Natural killer cell (primary cell): Measurements from ENCODE around the gene SEC14L2. TPM values are rescaled to one million over a fixed set of nuclear protein-coding genes. Genes with fewer than 3 reads are reported as not detected.

Experiments used
- ATAC-seq, 3 donors: fragments of 150-1000 bp in 2 of 3; fragments of 200-7000 bp in 1 of 3; cut with Tn5 transposase; 1 replicate in 1 of 3; 2 replicates in 2 of 3; pipeline ENCODE4 v1.10.0; 2021; ENCODE audit warnings: mild to moderate bottlenecking in 2 of 3, moderate library complexity in 2 of 3
- DNase-seq, 2 donors: peaks; one replicate each; pipeline versions ENCODE4 v3.0.0 to v3.0.0-alpha.2; 2013 to 2021; ENCODE audit warnings: mixed read lengths in 1 of 2
- H3K27ac ChIP-seq: one replicate; pipeline ENCODE4 v1.5.1; 2013; ENCODE audit warnings: mild to moderate bottlenecking, low read length
- H3K27me3 ChIP-seq: one replicate; pipeline ENCODE4 v1.6.1; 2013; ENCODE audit warnings: low read length; ENCODE audit not compliant: control insufficient read depth, insufficient read depth
- H3K36me3 ChIP-seq: one replicate; pipeline ENCODE4 v1.6.1; 2013; ENCODE audit warnings: low read length; ENCODE audit not compliant: control insufficient read depth, insufficient read depth
- H3K4me1 ChIP-seq: one replicate; pipeline ENCODE4 v1.6.1; 2013; ENCODE audit warnings: low read length; ENCODE audit not compliant: control insufficient read depth, insufficient read depth
- H3K4me3 ChIP-seq: one replicate; pipeline ENCODE4 v1.5.1; 2013; ENCODE audit warnings: low read length
- H3K9me3 ChIP-seq: one replicate; pipeline ENCODE4 v1.6.1; 2013; ENCODE audit warnings: low read length; ENCODE audit not compliant: control insufficient read depth, insufficient read depth
- H3K27ac Mint-ChIP-seq, 2 donors: one replicate each; pipeline ENCODE4 v1.8.0; 2022; ENCODE audit warnings: mild to moderate bottlenecking in 2 of 2, mixed read lengths in 2 of 2, moderate library complexity in 1 of 2
- H3K27me3 Mint-ChIP-seq, 2 donors: one replicate each; pipeline ENCODE4 v1.8.0; 2022; ENCODE audit warnings: low read depth in 2 of 2, mixed read lengths in 2 of 2
- H3K36me3 Mint-ChIP-seq: one replicate; pipeline ENCODE4 v1.8.0; 2022; ENCODE audit warnings: mixed read lengths
- H3K4me1 Mint-ChIP-seq, 2 donors: one replicate each; pipeline ENCODE4 v1.8.0; 2022; ENCODE audit warnings: mixed read lengths in 2 of 2
- H3K4me3 Mint-ChIP-seq: one replicate; pipeline ENCODE4 v1.8.0; 2022; ENCODE audit warnings: mild to moderate bottlenecking, moderate library complexity, mixed read lengths
- H3K9me3 Mint-ChIP-seq, 2 donors: one replicate each; pipeline ENCODE4 v1.8.0; 2022; ENCODE audit warnings: mixed read lengths in 2 of 2
- WGBS: methylation state at CpG from one replicate; pipeline ENCODE4 v1.1.7; 2013; ENCODE audit warnings: missing lambda C conversion rate; ENCODE audit not compliant: insufficient coverage; 5-methylcytosine and 5-hydroxymethylcytosine counted together
- intact Hi-C: fragments of 100-400 bp; cut with micrococcal nuclease; formaldehyde crosslinking; loops from one replicate; pipeline ENCODE4 v1.14.2; 2022
- total RNA-seq, 4 donors: library from RNA; stranded (reverse); fragments of 120-200 nt in 1 of 4; gene quantifications; one replicate each; pipeline versions ENCODE4 v1.2.3 to v1.2.4, GENCODE V29; 2013 to 2022
- TF ChIP-seq, protein P1 (sequence below): fragments of 200-600 bp; IDR thresholded peaks from one replicate; pipeline ENCODE4 v1.8.0; 2022; ENCODE audit warnings: antibody characterized with exemption

The SEC14L2 gene
- total RNA-seq, 3 donors from 2014 or later (not counting 1 experiment from before 2014, with no cell fraction given), result 0.71 to 6.6 (median 2.7) TPM

DNA sequence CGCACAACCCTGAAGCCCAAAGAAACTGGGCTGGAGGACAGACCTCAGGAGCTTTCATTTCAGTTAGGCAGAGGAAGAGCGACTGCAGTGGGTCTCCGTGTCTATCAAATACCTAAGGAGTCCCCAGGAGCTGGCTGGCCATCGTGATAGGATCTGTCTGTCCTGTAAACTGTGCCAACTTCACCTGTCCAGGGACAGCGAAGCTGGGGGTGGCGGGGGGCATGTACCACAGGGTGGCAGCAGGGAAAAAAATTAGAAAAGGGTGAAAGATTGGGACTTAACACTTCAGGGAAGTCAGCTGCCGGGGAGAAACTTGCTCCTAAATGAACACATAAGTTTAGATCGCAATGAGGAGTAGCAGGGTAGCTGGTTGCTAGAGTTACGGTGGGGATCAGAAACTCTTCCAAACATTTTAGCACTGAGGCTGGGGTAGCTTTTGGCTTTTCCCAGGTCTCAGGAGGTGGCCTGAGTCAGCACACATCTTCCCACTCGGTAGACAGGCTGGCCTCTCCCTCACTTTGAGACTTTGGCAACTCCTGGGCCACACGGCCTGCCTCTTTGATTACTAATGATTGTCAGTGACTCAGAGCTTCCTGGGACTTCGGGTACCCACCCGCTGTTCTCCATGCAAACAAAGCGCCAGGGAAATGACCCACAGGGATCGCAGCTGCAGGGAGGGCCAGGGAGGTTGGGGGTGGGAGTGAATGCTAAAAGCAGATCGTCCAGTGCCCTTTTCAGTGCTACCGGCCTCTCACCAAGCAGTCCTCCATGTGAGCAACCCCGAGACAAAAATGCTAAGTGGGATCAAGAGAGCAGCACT is 25.9 kb downstream of the SEC14L2 start:
- peaks cover 41 to 55% of the 10 kb centered on the region in 2 donors for H3K4me1 Mint-ChIP-seq
- DNase-seq, result peak in 1 of 2 donors; percentile 49
- H3K9me3 ChIP-seq, result no peaks in the 10 kb centered on the region
- intact Hi-C loops, result no loop called here
- peak overlapping the region; percentile 95 for H3K4me3 Mint-ChIP-seq
- no peaks in the 10 kb centered on the region for H3K27me3 Mint-ChIP-seq
- H3K27me3 ChIP-seq, result no peaks in the 10 kb centered on the region
- no peak for ATAC-seq
- peak overlapping the region; percentile 90 for H3K27ac ChIP-seq
- peaks cover 46% of the 10 kb centered on the region for H3K4me1 ChIP-seq
- WGBS, result 58% methylated on average over 18 of the region's 18 CpGs
- H3K9me3 Mint-ChIP-seq, result no peaks in the 10 kb centered on the region
- peak overlapping the region; percentile 79 to 93 for H3K27ac Mint-ChIP-seq
- H3K36me3 Mint-ChIP-seq, result no peaks in the 10 kb centered on the region
- peaks cover 4% of the 10 kb centered on the region for H3K36me3 ChIP-seq
- TF ChIP-seq, protein P1, sequence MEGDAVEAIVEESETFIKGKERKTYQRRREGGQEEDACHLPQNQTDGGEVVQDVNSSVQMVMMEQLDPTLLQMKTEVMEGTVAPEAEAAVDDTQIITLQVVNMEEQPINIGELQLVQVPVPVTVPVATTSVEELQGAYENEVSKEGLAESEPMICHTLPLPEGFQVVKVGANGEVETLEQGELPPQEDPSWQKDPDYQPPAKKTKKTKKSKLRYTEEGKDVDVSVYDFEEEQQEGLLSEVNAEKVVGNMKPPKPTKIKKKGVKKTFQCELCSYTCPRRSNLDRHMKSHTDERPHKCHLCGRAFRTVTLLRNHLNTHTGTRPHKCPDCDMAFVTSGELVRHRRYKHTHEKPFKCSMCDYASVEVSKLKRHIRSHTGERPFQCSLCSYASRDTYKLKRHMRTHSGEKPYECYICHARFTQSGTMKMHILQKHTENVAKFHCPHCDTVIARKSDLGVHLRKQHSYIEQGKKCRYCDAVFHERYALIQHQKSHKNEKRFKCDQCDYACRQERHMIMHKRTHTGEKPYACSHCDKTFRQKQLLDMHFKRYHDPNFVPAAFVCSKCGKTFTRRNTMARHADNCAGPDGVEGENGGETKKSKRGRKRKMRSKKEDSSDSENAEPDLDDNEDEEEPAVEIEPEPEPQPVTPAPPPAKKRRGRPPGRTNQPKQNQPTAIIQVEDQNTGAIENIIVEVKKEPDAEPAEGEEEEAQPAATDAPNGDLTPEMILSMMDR, result no peak
- peak overlapping the region; percentile 79 for H3K4me3 ChIP-seq

DNA sequence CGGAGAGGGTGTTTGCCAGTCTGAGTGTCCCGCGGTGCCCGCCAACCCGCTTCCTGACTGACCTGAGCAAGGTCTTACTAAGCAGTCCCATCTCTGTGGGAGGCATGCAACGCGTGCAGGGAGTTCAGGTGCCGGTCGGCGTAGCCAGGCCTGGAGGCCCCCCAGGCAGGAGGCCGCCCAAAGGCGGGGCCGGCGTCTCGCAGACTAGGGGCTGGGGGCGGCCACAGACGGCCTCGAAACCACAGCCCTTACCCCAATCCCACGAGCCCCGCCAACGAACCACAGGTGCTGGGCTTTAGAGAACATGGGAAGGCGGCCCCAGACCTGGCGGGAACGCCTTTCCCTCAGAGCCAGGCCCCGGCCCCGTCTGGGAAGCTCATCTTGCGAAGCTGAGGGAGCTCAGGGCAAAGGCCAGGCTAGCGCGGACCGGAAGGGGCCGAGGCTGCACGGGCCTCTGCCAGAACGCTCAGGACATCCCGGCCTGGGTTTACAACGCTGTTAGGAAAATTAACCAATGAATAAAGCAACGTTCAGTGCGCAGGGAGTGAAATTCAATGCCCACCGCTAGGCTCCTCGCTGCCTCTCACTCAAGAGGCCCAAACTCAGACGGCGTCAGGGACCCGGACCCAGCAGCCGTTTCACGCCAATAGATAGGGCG is 26.6 kb downstream of the SEC14L2 start:
- intact Hi-C loops, result no loop called here
- TF ChIP-seq, protein P1, result no peak
- Mint-ChIP-seq H3K36me3 (no peaks in the 10 kb centered on the region), H3K4me1 (peaks cover 41 to 55% of the 10 kb centered on the region in 2 donors), H3K27me3 (no peaks in the 10 kb centered on the region), H3K27ac (peak overlapping the region; percentile 93 to 94), H3K4me3 (peak overlapping the region; percentile 95), H3K9me3 (no peaks in the 10 kb centered on the region)
- ATAC-seq, result peak; percentile 16 to 27 (median 20)
- under 1% methylated on average over 45 of the region's 45 CpGs for WGBS
- Histone ChIP-seq H3K27me3 (no peaks in the 10 kb centered on the region), H3K36me3 (peaks cover 4% of the 10 kb centered on the region), H3K9me3 (no peaks in the 10 kb centered on the region), H3K4me3 (peak overlapping the region; percentile 79), H3K27ac (peak overlapping the region; percentile 90), H3K4me1 (peaks cover 46% of the 10 kb centered on the region)
- DNase-seq, result no peak

- DNase-seq, result peak; percentile 93 to 100
- intact Hi-C loops, result loop anchor here (1.0 to 2.0 kb wide), 2 partner anchors 18 to 67 kb away; partner anchors contain the start of genes CCDC157 and SF3A1
- Mint-ChIP-seq H3K9me3 (no peaks in the 10 kb centered on the region), H3K4me3 (peak overlapping the region; percentile 95), H3K27me3 (no peaks in the 10 kb centered on the region), H3K4me1 (peaks cover 41 to 55% of the 10 kb centered on the region in 2 donors), H3K27ac (peak overlapping the region; percentile 93 to 94), H3K36me3 (no peaks in the 10 kb centered on the region)
- Histone ChIP-seq H3K9me3 (no peaks in the 10 kb centered on the region), H3K27me3 (no peaks in the 10 kb centered on the region), H3K27ac (peak overlapping the region; percentile 90), H3K4me1 (peaks cover 46% of the 10 kb centered on the region), H3K36me3 (peaks cover 3% of the 10 kb centered on the region), H3K4me3 (peak overlapping the region; percentile 79)
- peak; percentile 85 to 95 (median 88) for ATAC-seq
- TF ChIP-seq, protein P1, result no peak
- under 1% methylated on average over 30 of the region's 31 CpGs for WGBS
These were observed 27.2 kb downstream of the SEC14L2 start for GRCh38 chr22:30423959-30424533.
